Measurements from ENCODE around the gene OSBPL10. TPM values are rescaled to one million over a fixed set of nuclear protein-coding genes. Genes with fewer than 3 reads are reported as not detected.
"Not testable (repeated sequence)": the region's sequence is repeated elsewhere in the genome, so short reads cannot be mapped to it uniquely, and the experiment has no call there.

The OSBPL10 gene
- total RNA-seq, 4 donors from 2014 or later: 30.0 to 49.7 (median 43.7) TPM

GRCh38 chr3:31999907-32000439, 18.9 kb upstream of the OSBPL10 start:
- TF ChIP-seq POLR2A (IDR thresholded peaks at IDR 0.05): no peak
- no peak for TF ChIP-seq CTCF (IDR thresholded peaks at IDR 0.05)
- Histone ChIP-seq H3K4me3 (no peak overlapping the region), H3K4me1 (no peaks in the 10 kb centered on the region), H3K9me3 (no peaks in the 10 kb centered on the region), H3K36me3 (no peaks in the 10 kb centered on the region), H3K27ac (no peak overlapping the region), H3K27me3 (no peaks in the 10 kb centered on the region)
- no peak for DNase-seq
- intact Hi-C loops (cut with DNase I; ENCODE audit: low total_unique reads): no loop called here

- intact Hi-C loops (cut with DNase I; ENCODE audit: low total_unique reads): no loop called here
- H3K9me3 ChIP-seq: no peaks in the 10 kb centered on the region
- DNase-seq: no peak
- H3K36me3 ChIP-seq: no peaks in the 10 kb centered on the region
- no peak overlapping the region for H3K27ac ChIP-seq
- no peak overlapping the region for H3K4me3 ChIP-seq
- TF ChIP-seq CTCF (IDR thresholded peaks at IDR 0.05): no peak
- no peak for TF ChIP-seq POLR2A (IDR thresholded peaks at IDR 0.05)
- H3K4me1 ChIP-seq: no peaks in the 10 kb centered on the region
- H3K27me3 ChIP-seq: no peaks in the 10 kb centered on the region
Observed at GRCh38 chr3:31997500-31997899, 16.4 kb upstream of the OSBPL10 start.

- H3K4me3 ChIP-seq: no peak overlapping the region
- intact Hi-C loops (cut with DNase I; ENCODE audit: low total_unique reads): no loop called here
- no peak for TF ChIP-seq POLR2A (IDR thresholded peaks at IDR 0.05)
- TF ChIP-seq CTCF (IDR thresholded peaks at IDR 0.05): no peak
- DNase-seq: no peak
- H3K36me3 ChIP-seq: no peaks in the 10 kb centered on the region
- no peaks in the 10 kb centered on the region for H3K9me3 ChIP-seq
- H3K27me3 ChIP-seq: no peaks in the 10 kb centered on the region
- no peak overlapping the region for H3K27ac ChIP-seq
- no peaks in the 10 kb centered on the region for H3K4me1 ChIP-seq
Observed at GRCh38 chr3:31996195-31996594, 15.1 kb upstream of the OSBPL10 start.

- H3K4me1 ChIP-seq; DNase-seq; H3K36me3 ChIP-seq; intact Hi-C loops (cut with DNase I; ENCODE audit: low total_unique reads); H3K4me3 ChIP-seq; H3K27ac ChIP-seq; H3K9me3 ChIP-seq; H3K27me3 ChIP-seq: not testable (repeated sequence)
Observed at GRCh38 chr3:31995026-31995425, 14.0 kb upstream of the OSBPL10 start.

- no peak for TF ChIP-seq CTCF (IDR thresholded peaks at IDR 0.05)
- TF ChIP-seq POLR2A (IDR thresholded peaks at IDR 0.05): no peak
- intact Hi-C loops (cut with DNase I; ENCODE audit: low total_unique reads): no loop called here
- Histone ChIP-seq H3K4me1 (no peaks in the 10 kb centered on the region), H3K9me3 (peaks cover 0 to 4% of the 10 kb centered on the region in 2 donors), H3K4me3 (no peak overlapping the region), H3K36me3 (no peaks in the 10 kb centered on the region), H3K27ac (no peak overlapping the region), H3K27me3 (no peaks in the 10 kb centered on the region)
- no peak for DNase-seq
Observed at GRCh38 chr3:31993843-31994242, 12.8 kb upstream of the OSBPL10 start.

GRCh38 chr3:31992995-31993394, 11.9 kb upstream of the OSBPL10 start:
- H3K36me3 ChIP-seq; H3K9me3 ChIP-seq; H3K4me1 ChIP-seq; H3K4me3 ChIP-seq; H3K27ac ChIP-seq; DNase-seq; H3K27me3 ChIP-seq; intact Hi-C loops (cut with DNase I; ENCODE audit: low total_unique reads): not testable (repeated sequence)
